ENCODE measurements around the gene RELN. TPM values are rescaled to one million over a fixed set of nuclear protein-coding genes. Genes with fewer than 3 reads are reported as not detected.

The RELN gene
- total RNA-seq, 1 experiment from 2014 or later = 0.57 TPM

DNA sequence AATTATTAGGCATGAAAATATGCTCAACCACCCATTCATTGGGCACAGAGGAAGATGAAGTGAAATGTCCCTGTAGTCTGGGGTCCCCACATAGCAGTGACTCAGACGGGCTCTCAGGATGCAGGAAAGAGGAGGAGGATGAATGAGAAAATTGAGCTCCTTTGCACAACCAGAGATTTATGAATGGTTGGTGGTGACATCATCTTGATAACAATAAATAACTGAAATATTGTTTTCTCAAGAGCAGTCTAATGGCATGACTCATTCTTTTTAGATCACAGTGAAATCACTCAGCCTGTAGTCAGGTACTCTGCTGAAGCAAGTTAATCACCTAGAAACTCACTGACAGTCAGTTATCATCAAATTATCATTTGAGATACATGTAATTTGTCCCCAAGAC is 254.1 kb downstream of the RELN start:
- no peak for DNase-seq (ENCODE audit: extremely low read depth, low read depth)

DNA sequence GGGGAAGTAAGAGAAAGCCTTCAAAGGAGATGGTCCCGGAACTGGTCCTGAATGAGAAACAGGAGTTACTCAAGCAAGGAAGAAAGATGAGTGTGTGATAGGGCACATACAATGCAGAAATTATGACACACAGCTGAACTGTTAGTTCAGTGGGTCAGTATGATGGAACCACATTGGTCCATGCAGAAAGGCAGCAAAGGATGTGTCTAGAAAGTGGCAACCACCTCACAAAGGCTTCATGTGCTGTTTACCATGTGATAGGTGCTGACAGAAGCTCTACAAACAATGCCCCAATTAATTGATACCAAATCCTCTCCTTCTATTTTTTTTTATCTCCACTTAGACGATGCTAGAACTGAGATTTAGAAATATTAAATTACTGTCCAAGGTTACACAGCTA is 258.3 kb downstream of the RELN start:
- DNase-seq (ENCODE audit: extremely low read depth, low read depth) = no peak

- DNase-seq (ENCODE audit: extremely low read depth, low read depth) = no peak
Observed at GRCh38 chr7:103729026-103729425, 260.4 kb downstream of the RELN start.

- no peak for DNase-seq (ENCODE audit: extremely low read depth, low read depth)
Observed at GRCh38 chr7:103727982-103728610, 261.4 kb downstream of the RELN start.

DNA sequence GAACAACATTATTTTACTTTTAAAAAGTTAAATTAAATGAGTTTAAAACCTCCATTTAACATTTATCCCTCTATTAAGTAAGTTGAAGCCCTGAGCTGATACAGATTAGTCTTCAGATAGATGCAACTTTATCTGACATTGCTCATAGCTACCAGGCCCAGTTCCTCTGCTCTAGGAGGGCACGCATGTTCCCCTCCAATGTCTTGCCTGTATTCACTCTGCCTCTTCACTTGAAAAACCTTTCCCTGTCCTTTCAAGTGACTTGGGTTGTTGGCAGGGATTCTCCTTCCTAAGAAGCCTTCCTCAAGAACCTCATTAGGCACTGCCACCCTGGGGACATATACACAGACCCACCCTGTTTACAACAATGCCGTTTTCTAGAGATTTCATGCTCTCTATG is 270.4 kb downstream of the RELN start:
- DNase-seq (ENCODE audit: extremely low read depth, low read depth) = no peak

DNA sequence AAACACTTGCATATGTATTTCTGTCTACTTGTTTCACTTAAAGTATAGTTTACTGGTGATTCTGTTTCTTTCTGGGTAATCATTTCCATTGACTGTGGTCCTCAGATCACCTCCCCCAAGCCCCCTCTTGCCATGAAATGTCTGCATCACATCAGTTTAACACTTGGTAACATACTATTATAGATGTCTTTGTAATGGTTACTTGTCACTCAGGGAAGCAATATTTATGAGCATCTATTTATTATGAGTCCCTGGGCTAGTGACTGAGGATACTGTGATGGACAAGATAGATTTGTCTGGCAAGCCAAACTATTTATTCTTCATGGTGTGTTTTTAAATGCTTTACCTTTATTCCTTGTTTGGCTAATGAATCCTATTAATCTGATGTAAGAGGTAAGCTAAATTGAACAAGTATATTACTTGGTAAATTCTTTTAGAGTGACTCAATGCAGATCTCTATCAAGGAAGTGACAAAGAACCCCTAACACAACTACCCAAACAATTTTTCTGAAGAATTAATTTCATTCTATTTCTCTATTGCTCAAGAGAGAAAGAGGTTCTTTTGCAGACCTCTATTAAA is 270.9 kb downstream of the RELN start:
- no peak for DNase-seq (ENCODE audit: extremely low read depth, low read depth)

DNA sequence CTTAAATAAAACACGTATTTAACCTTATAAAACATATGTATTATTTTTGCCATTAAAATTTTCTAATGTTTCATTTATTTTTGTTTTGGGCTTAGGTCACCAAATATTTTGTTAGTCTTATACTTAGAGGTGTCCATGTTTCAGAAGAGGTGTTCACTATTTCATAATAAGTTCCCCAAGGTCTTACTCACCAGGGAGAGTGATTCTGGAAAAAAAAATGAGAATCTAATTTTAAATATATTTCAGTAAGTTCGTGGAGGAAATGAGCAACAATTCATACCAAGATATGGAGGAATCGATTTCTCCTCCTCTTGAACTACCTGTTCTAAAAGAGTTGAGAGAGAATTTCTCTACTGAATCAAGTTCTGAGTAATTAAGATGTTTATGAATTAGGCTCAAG is 271.9 kb downstream of the RELN start:
- DNase-seq (ENCODE audit: extremely low read depth, low read depth) = no peak

- no peak for DNase-seq (ENCODE audit: extremely low read depth, low read depth)
Observed at GRCh38 chr7:103715376-103716120, 273.9 kb downstream of the RELN start.

DNA sequence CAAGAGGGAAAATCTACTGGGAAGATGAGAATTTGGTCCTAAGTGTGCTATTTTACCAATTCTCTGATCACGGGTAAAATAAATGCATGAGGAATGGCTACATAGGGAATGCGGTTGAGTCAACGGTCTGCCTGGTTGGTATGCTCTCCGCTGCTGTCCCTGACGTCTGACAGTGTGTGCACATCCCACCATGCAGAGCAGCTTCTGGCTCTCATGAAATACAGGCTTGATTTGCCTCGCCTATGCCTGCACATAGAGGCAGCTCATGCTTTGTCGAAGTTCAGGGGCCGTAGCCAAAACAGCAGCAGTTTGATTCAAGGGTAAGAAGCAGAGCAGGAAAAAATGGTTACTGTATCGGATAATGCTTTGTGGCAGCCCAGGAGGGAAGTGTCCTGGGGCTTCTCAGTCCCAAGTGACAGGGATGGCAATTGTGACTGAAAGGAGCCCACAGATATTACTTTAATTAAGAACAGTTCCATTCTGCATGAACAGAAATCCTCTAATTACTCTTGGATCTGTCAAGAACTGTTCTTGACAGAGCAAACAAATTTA is 275.0 kb downstream of the RELN start:
- no peak for DNase-seq (ENCODE audit: extremely low read depth, low read depth)

DNA sequence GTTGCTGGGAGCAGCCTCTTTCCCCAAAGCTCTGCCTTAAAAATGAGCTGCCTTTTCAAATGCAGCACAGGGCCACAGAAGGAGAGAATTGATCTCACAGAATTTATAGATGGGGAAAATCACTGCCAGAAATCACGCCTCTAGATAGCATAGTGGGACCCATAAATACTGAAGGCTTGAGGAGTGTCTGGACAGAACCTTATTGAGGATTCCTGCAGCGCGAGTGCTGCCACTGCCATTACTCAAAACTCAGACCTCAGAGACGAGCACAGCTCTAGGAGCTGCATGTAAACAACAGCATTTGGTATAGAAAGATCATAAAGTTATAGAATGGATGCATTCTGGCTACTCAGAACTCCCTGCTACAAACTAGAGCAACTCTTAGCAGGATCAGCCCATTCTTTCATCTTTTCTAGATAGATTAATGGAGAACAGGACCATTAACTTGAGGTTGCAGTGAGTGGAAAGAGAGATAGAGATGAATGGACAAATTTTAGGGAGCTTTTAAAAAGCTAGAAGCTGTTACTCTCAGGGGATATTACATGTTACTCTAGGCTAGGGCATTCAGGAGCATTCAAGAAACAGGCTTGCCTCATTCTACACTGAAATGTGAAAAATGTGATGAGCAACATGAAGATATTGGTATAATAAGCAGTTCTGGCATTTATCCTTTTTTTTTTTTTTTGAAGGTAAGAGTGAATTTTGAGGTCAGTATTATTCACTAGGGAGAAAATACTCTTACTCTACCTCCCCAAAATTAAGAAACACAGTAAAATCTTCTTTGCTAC is 276.3 kb downstream of the RELN start:
- DNase-seq (ENCODE audit: extremely low read depth, low read depth) = no peak

GRCh38 chr7:103711413-103711812 is 278.0 kb downstream of the RELN start:
- DNase-seq (ENCODE audit: extremely low read depth, low read depth) = no peak

- DNase-seq (ENCODE audit: extremely low read depth, low read depth) = no peak
Observed at GRCh38 chr7:103710247-103710646, 279.2 kb downstream of the RELN start.

- no peak for DNase-seq (ENCODE audit: extremely low read depth, low read depth)
Observed at GRCh38 chr7:103706805-103707204, 282.7 kb downstream of the RELN start.

GRCh38 chr7:103705542-103705941 is 283.9 kb downstream of the RELN start:
- no peak for DNase-seq (ENCODE audit: extremely low read depth, low read depth)

GRCh38 chr7:103704701-103705100 is 284.8 kb downstream of the RELN start:
- no peak for DNase-seq (ENCODE audit: extremely low read depth, low read depth)

DNA sequence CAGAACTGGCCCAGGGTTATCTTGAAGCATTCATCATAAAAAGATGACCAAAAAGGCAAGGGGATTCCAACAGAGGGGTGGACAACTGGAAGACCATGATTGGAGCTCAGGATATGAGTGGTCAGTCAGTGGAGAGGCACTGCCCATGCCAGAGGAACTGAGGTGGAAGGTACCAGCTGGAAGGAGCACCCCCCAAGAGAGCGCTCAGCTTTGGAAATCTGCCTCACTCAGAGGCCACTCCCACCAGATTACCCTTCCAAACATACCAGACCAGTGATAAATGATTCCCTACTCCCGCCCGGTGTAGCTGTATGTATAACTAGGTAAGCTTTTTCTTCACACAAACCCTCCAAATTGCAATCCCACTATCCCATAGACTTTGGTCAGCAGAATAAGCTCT is 286.5 kb downstream of the RELN start:
- no peak for DNase-seq (ENCODE audit: extremely low read depth, low read depth)

DNA sequence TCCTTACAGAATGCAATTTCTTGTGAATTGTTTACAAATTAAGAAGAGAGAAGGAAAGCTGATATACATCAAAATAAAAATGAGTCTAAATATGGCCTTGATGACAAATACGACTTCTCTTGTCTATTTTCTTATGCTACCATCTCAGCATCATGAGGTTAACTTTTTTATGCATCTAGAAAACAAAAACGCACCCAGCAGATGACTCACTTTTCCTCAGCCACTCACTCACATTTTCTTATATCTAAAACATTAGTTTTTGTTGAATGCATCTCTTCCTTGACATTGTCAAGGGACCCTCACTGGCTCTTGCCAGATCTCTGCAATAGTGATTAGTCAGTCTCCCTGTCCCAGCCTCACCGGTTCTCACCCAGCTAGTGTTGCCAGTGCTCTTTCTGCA is 287.0 kb downstream of the RELN start:
- no peak for DNase-seq (ENCODE audit: extremely low read depth, low read depth)

- no peak for DNase-seq (ENCODE audit: extremely low read depth, low read depth)
Observed at GRCh38 chr7:103699032-103699431, 290.4 kb downstream of the RELN start.

DNA sequence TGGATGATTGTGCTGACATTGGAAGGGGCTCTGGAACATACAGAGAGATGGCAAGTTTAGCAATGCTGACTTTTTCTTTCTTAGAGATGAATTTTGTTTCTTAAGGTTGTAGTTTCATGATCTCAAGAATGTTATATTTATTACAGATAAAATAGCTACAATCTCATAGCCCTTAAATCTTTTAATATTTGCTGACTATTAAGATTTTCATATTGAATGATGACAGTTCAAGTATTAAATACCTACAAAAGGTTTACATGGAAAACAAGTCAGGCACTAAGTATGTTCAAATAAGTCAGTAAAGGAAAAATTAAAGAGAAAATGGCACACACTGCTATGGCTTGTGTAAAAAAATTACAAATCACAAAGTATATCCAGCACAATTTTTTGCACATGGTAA is 291.4 kb downstream of the RELN start:
- no peak for DNase-seq (ENCODE audit: extremely low read depth, low read depth)

- DNase-seq (ENCODE audit: extremely low read depth, low read depth) = no peak
Observed at GRCh38 chr7:103695521-103695920, 293.9 kb downstream of the RELN start.

DNA sequence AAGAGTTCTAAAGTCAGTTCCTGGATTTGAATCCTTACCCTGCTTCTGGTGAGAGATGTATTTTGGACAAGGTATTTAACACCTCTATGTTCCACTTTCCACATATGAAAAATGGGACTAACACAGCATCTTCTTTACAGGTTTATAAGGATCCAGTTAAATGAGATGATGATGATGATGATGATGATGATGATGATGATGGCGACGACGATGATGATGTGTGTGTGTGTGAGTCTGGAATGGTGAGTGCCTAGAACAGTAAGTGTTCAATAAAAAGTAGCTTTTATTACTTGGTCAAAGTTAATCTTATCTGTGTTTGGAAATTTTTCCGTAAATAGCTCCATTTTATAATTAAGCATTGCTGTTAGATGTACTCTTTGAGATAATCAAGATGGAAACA is 295.2 kb downstream of the RELN start:
- DNase-seq (ENCODE audit: extremely low read depth, low read depth) = no peak
